ENCODE measurements around the gene FOXP2.
"Not testable (repeated sequence)": the region's sequence is repeated elsewhere in the genome, so short reads cannot be mapped to it uniquely, and the experiment has no call there.

Gene FOXP2

GRCh38 chr7:114580963-114581362, 166.3 kb downstream of the FOXP2 start:
- DNase-seq, result not testable (repeated sequence)

GRCh38 chr7:114588506-114588905, 173.9 kb downstream of the FOXP2 start:
- DNase-seq, result no peak

- DNase-seq, result no peak
Observed at GRCh38 chr7:114589436-114589835, 174.8 kb downstream of the FOXP2 start.

GRCh38 chr7:114590298-114590697, 175.7 kb downstream of the FOXP2 start:
- no peak for DNase-seq

- DNase-seq, result no peak
Observed at GRCh38 chr7:114598946-114599345, 184.3 kb downstream of the FOXP2 start.

- no peak for DNase-seq
Observed at GRCh38 chr7:114606100-114606499, 191.5 kb downstream of the FOXP2 start.

- DNase-seq, result not testable (repeated sequence)
Observed at GRCh38 chr7:114608822-114609221, 194.2 kb downstream of the FOXP2 start.

- DNase-seq, result no peak
Observed at GRCh38 chr7:114620208-114620607, 205.6 kb downstream of the FOXP2 start.

- DNase-seq, result no peak
Observed at GRCh38 chr7:114622221-114622620, 207.6 kb downstream of the FOXP2 start.

GRCh38 chr7:114623146-114623545, 208.5 kb downstream of the FOXP2 start:
- no peak for DNase-seq

GRCh38 chr7:114627231-114627630, 212.6 kb downstream of the FOXP2 start:
- no peak for DNase-seq

GRCh38 chr7:114628362-114628761, 213.7 kb downstream of the FOXP2 start:
- DNase-seq, result no peak

- no peak for DNase-seq
Observed at GRCh38 chr7:114629762-114630161, 215.1 kb downstream of the FOXP2 start.

GRCh38 chr7:114630201-114630990, 215.8 kb downstream of the FOXP2 start:
- DNase-seq, result peak in 1 of 58 donors; percentile 30

GRCh38 chr7:114631249-114631822, 216.7 kb downstream of the FOXP2 start:
- DNase-seq, result no peak

GRCh38 chr7:114639451-114639850, 224.8 kb downstream of the FOXP2 start:
- no peak for DNase-seq

- DNase-seq, result no peak
Observed at GRCh38 chr7:114644455-114644854, 229.8 kb downstream of the FOXP2 start.

GRCh38 chr7:114645451-114645850, 230.8 kb downstream of the FOXP2 start:
- DNase-seq, result no peak

- DNase-seq, result no peak
Observed at GRCh38 chr7:114647518-114647917, 232.9 kb downstream of the FOXP2 start.

- DNase-seq, result no peak
Observed at GRCh38 chr7:114648117-114648516, 233.5 kb downstream of the FOXP2 start.

- DNase-seq, result no peak
Observed at GRCh38 chr7:114648680-114649079, 234.1 kb downstream of the FOXP2 start.

- DNase-seq, result no peak
Observed at GRCh38 chr7:114649689-114650088, 235.1 kb downstream of the FOXP2 start.

GRCh38 chr7:114650491-114650890, 235.9 kb downstream of the FOXP2 start:
- DNase-seq, result no peak
